Keratinocyte (primary cell): ENCODE measurements around the gene GCNT2. TPM values are rescaled to one million over a fixed set of nuclear protein-coding genes. Genes with fewer than 3 reads are reported as not detected.
"Not testable (repeated sequence)": the region's sequence is repeated elsewhere in the genome, so short reads cannot be mapped to it uniquely, and the experiment has no call there.

Experiments
- DNase-seq: peaks from one replicate; pipeline ENCODE4 v3.0.0-alpha.2; 2011; ENCODE audit warnings: low read depth, missing footprints, low spot score
- FAIRE-seq: peaks from 2 replicates; lab custom pipeline; 2011; peaks lifted over from hg19 to GRCh38; lab: Jason Lieb, UNC
- H2AFZ ChIP-seq: 2 replicates; pipeline ENCODE4 v1.6.0; 2012; ENCODE audit warnings: low read length, control low read depth, inconsistent platforms; ENCODE audit not compliant: control insufficient read depth
- H3K27ac ChIP-seq: 2 replicates; pipeline ENCODE4 v1.5.1; 2011; ENCODE audit warnings: low read length; ENCODE audit not compliant: control insufficient read depth, insufficient read depth
- H3K27me3 ChIP-seq: 3 replicates; pipeline ENCODE4 v1.6.0; 2011; ENCODE audit warnings: low read length; ENCODE audit not compliant: control insufficient read depth, insufficient read depth; ENCODE audit errors: extremely low read depth
- H3K36me3 ChIP-seq, 2 experiments: 2 replicates in 1 of 2; 3 replicates in 1 of 2; pipeline ENCODE4 v1.5.1; 2011; ENCODE audit warnings: low read length in 2 of 2, mild to moderate bottlenecking in 1 of 2; ENCODE audit not compliant: control insufficient read depth in 2 of 2, insufficient read depth in 2 of 2; ENCODE audit errors: extremely low read depth in 1 of 2
- H3K4me1 ChIP-seq: 3 replicates; pipeline ENCODE4 v1.5.1; 2011; ENCODE audit warnings: low read length; ENCODE audit not compliant: control insufficient read depth, insufficient read depth; ENCODE audit errors: extremely low read depth
- H3K4me2 ChIP-seq: 3 replicates; pipeline ENCODE4 v1.6.0; 2011; ENCODE audit warnings: low read depth, low read length; ENCODE audit not compliant: control insufficient read depth, insufficient read depth; ENCODE audit errors: extremely low read depth
- H3K4me3 ChIP-seq, 3 experiments: fragments of 200-600 bp in 1 of 3; sonication (generic) in 1 of 3; 2 replicates in 2 of 3; 3 replicates in 1 of 3; pipeline ENCODE4 v1.5.1; 2011 to 2016; ENCODE audit warnings: low read length in 3 of 3, mild to moderate bottlenecking in 3 of 3, control low read depth in 2 of 3, inconsistent platforms in 1 of 3, low read depth in 1 of 3, mixed read lengths in 1 of 3, mixed run types in 1 of 3, moderate library complexity in 1 of 3; ENCODE audit not compliant: control insufficient read depth in 2 of 3, insufficient read depth in 2 of 3; ENCODE audit errors: extremely low read depth in 1 of 3
- H3K79me2 ChIP-seq: 2 replicates; pipeline ENCODE4 v1.6.0; 2012; ENCODE audit warnings: low read length; ENCODE audit not compliant: control insufficient read depth, insufficient read depth
- H3K9ac ChIP-seq: 3 replicates; pipeline ENCODE4 v1.6.0; 2011; ENCODE audit warnings: low read length; ENCODE audit not compliant: control insufficient read depth, insufficient read depth; ENCODE audit errors: extremely low read depth
- H3K9me1 ChIP-seq: 3 replicates; pipeline ENCODE4 v1.6.0; 2011; ENCODE audit warnings: low read length; ENCODE audit not compliant: control insufficient read depth, insufficient read depth; ENCODE audit errors: extremely low read depth
- H3K9me3 ChIP-seq: 2 replicates; pipeline ENCODE4 v1.5.1; 2012; ENCODE audit warnings: low read depth, low read length; ENCODE audit not compliant: control insufficient read depth
- H4K20me1 ChIP-seq: 3 replicates; pipeline ENCODE4 v1.6.0; 2011; ENCODE audit warnings: low read length; ENCODE audit not compliant: control insufficient read depth, insufficient read depth; ENCODE audit errors: extremely low read depth
- CTCF ChIP-seq, 3 experiments: IDR thresholded peaks in 1 of 3; conservative IDR thresholded peaks in 1 of 3; optimal IDR thresholded peaks in 1 of 3; 2 replicates in 2 of 3; 3 replicates in 1 of 3; pipeline versions ENCODE3 to v1.5.1; 2011; ENCODE audit warnings: low read length in 3 of 3, mild to moderate bottlenecking in 3 of 3, moderate library complexity in 2 of 3, control low read depth in 1 of 3, inconsistent platforms in 1 of 3; ENCODE audit not compliant: insufficient read depth in 2 of 3; ENCODE audit errors: extremely low read depth in 1 of 3
- EZH2 ChIP-seq: IDR thresholded peaks from one replicate; pipeline ENCODE4 v1.6.1; 2012; ENCODE audit warnings: inconsistent platforms, mild to moderate bottlenecking, low read length, moderate library complexity
- dilution Hi-C: fragments of 300-500 bp; cut with MboI; formaldehyde crosslinking; loops from one replicate; pipeline ENCODE4 v1.7.0; 2020; ENCODE audit warnings: low sequenced_read_pairs; ENCODE audit not compliant: extremely low pct_ligation_motif_present
- polyA plus RNA-seq, 5 experiments: library from polyadenylated mRNA; depleted of rRNA in 3 of 5; stranded (reverse) in 3 of 5; stranded (forward) in 1 of 5; unstranded in 1 of 5; fragments of >200 nt; gene quantifications; 1 replicate in 1 of 5; 2 replicates in 3 of 5; 3 replicates in 1 of 5; pipeline versions ENCODE4 v1.2.1 to v1.2.3, GENCODE V29; 2011 to 2012; ENCODE audit warnings: missing spikeins in 2 of 5, low read depth in 1 of 5, low replicate concordance in 1 of 5

The GCNT2 gene
- polyA plus RNA-seq, 1 donor (not counting 4 experiments of a cell fraction or from before 2014, with no cell fraction given) = 7.3 TPM

DNA sequence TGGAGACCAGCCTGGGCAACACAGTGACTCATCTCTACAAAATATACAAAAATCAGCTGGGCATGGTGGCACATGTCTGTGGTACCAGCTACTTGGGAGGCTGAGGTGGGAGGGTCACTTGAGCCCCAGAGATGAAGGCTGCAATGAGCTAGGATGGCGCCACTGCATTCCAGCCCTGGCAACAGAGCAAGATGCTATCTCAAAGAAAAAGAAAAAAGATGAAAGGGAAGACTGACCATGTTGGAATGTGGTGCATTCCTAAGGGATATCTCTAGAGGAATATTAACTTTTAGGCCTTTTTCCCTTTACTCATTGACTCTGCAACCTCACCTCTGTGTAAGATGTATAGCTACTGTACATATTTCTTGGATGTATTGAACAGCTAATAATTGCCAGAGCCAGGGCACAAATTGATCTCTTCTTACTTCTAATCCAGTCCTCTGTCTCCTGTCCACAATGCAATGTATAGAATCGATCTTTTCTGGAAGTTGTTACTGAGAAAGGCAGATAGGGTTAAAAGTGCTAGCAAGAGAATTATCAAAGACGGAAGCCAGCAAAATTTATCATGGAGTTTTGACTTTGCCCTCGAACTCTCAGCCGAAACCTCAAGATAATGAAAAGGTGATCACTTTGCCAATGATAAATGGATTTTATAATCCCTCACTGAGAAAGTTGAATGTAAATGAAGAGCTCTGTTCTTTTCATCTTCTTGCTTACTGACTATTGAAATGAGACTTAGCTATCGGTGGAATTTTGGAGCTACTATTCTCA lies 46.3 kb downstream of the GCNT2 start:
- Histone ChIP-seq H3K4me1 (no peaks in the 10 kb centered on the region), H3K79me2 (no peaks in the 10 kb centered on the region), H3K4me2 (no peak overlapping the region), H3K27ac (no peak overlapping the region), H3K4me3 (no peak overlapping the region), H3K9me1 (no peaks in the 10 kb centered on the region), H3K9ac (no peak overlapping the region), H3K27me3 (no peaks in the 10 kb centered on the region), H3K36me3 (peaks cover 0 to 3% of the 10 kb centered on the region in 2 experiments), H3K9me3 (no peaks in the 10 kb centered on the region), H2AFZ (no peak overlapping the region), H4K20me1 (no peaks in the 10 kb centered on the region)
- TF ChIP-seq EZH2 (no peak), CTCF (optimal IDR thresholded peaks at IDR 0.05 in 1 of 3, IDR thresholded peaks at IDR 0.05 in 1 of 3, conservative IDR thresholded peaks at IDR 0.05 in 1 of 3; ENCODE audit: extremely low read depth in 1 of 3, insufficient read depth in 2 of 3, low read length in 3 of 3) (no peak)
- DNase-seq (no peak), FAIRE-seq (no peak)
- dilution Hi-C loops = no loop called here

GRCh38 chr6:10569392-10570127 lies 48.4 kb downstream of the GCNT2 start:
- dilution Hi-C loops = no loop called here

GRCh38 chr6:10575519-10575918 lies 54.4 kb downstream of the GCNT2 start:
- H3K27me3 ChIP-seq, H3K79me2 ChIP-seq, H3K36me3 ChIP-seq, H3K9me3 ChIP-seq, DNase-seq, H2AFZ ChIP-seq, dilution Hi-C loops, H3K9me1 ChIP-seq, H3K4me2 ChIP-seq, H4K20me1 ChIP-seq, H3K4me1 ChIP-seq, H3K4me3 ChIP-seq, H3K27ac ChIP-seq, FAIRE-seq, H3K9ac ChIP-seq: not testable (repeated sequence)

More at GRCh38 chr6:10569392-10570127, 48.4 kb downstream of the GCNT2 start:
- Histone ChIP-seq H3K9me1 (no peaks in the 10 kb centered on the region), H3K27me3 (no peaks in the 10 kb centered on the region), H3K4me2 (no peak overlapping the region), H3K27ac (no peak overlapping the region), H4K20me1 (no peaks in the 10 kb centered on the region), H2AFZ (no peak overlapping the region), H3K4me3 (no peak overlapping the region), H3K9ac (no peak overlapping the region), H3K79me2 (no peaks in the 10 kb centered on the region), H3K36me3 (peaks cover 0 to 4% of the 10 kb centered on the region in 2 experiments), H3K4me1 (no peaks in the 10 kb centered on the region), H3K9me3 (no peaks in the 10 kb centered on the region)
- TF ChIP-seq EZH2 (no peak), CTCF (optimal IDR thresholded peaks at IDR 0.05 in 1 of 3, IDR thresholded peaks at IDR 0.05 in 1 of 3, conservative IDR thresholded peaks at IDR 0.05 in 1 of 3; ENCODE audit: extremely low read depth in 1 of 3, insufficient read depth in 2 of 3, low read length in 3 of 3) (no peak)
- DNase-seq (no peak), FAIRE-seq (no peak)
